ENCODE measurements around the gene NUDT3.

- TF ChIP-seq CTCF (conservative IDR thresholded peaks at IDR 0.05) (no peak), ZFX (IDR thresholded peaks at IDR 0.05) (no peak)
These were observed 18.4 kb downstream of the NUDT3 start for GRCh38 chr6:34374069-34374468.
